HCT116 (cell line): ENCODE measurements around the gene MYH3.

Experiments used
- ATF3 ChIP-seq: IDR thresholded peaks from 2 replicates; pipeline ENCODE4 v1.6.1; 2012
- CEBPB ChIP-seq: IDR thresholded peaks from 2 replicates; pipeline ENCODE4 v1.6.1; 2012; ENCODE audit warnings: low read depth
- CTCF ChIP-seq, 3 experiments: fragments of 200-600 bp in 1 of 3; sonication (generic) in 1 of 3; IDR thresholded peaks in 2 of 3; conservative IDR thresholded peaks in 1 of 3; 2 replicates each; pipeline ENCODE4 v1.5.1; 2012 to 2017; ENCODE audit warnings: low read depth in 2 of 3, low read length in 2 of 3, antibody characterized with exemption in 1 of 3, borderline replicate concordance in 1 of 3, control low read depth in 1 of 3, mild to moderate bottlenecking in 1 of 3, mixed read lengths in 1 of 3, mixed run types in 1 of 3, moderate library complexity in 1 of 3; ENCODE audit not compliant: insufficient read depth in 1 of 3
- EGR1 ChIP-seq: IDR thresholded peaks from 2 replicates; pipeline ENCODE4 v1.6.1; 2012; ENCODE audit warnings: low read depth
- EZH2 ChIP-seq: fragments of 200-600 bp; sonication (generic); IDR thresholded peaks from 2 replicates; pipeline ENCODE4 v1.6.1; 2017; ENCODE audit warnings: antibody characterized with exemption, mixed run types
- EZH2phosphoT487 ChIP-seq: fragments of 200-600 bp; IDR thresholded peaks from 2 replicates; pipeline ENCODE4 v1.6.1; 2018; ENCODE audit warnings: antibody characterized with exemption, borderline replicate concordance
- POLR2A ChIP-seq: IDR thresholded peaks from 2 replicates; pipeline ENCODE4 v1.7.0; 2011; ENCODE audit warnings: borderline replicate concordance; ENCODE audit not compliant: insufficient read depth, insufficient read length; ENCODE audit errors: extremely low read depth
- POLR2AphosphoS5 ChIP-seq: IDR thresholded peaks from 2 replicates; pipeline ENCODE4 v1.6.1; 2011; ENCODE audit warnings: mild to moderate bottlenecking, low read depth, low read length, moderate library complexity
- RAD21 ChIP-seq: IDR thresholded peaks from 2 replicates; pipeline ENCODE4 v1.6.1; 2012; ENCODE audit warnings: low read depth, mild to moderate bottlenecking
- REST ChIP-seq: IDR thresholded peaks from 2 replicates; pipeline ENCODE4 v1.6.1; 2012; ENCODE audit warnings: low read depth
- TCF7L2 ChIP-seq: IDR thresholded peaks from 2 replicates; pipeline ENCODE4 v1.7.0; 2011; ENCODE audit warnings: borderline replicate concordance, inconsistent platforms; ENCODE audit not compliant: insufficient read depth, insufficient read length; ENCODE audit errors: extremely low read depth
- YY1 ChIP-seq: IDR thresholded peaks from 2 replicates; pipeline ENCODE4 v1.6.1; 2011; ENCODE audit warnings: low read length, low read depth, moderate library complexity, mild to moderate bottlenecking; ENCODE audit not compliant: insufficient replicate concordance; ENCODE audit errors: extremely low read depth
- ZBTB33 ChIP-seq: IDR thresholded peaks from 2 replicates; pipeline ENCODE4 v1.6.1; 2011; ENCODE audit warnings: mild to moderate bottlenecking, low read length, moderate library complexity; ENCODE audit not compliant: insufficient replicate concordance; ENCODE audit errors: extremely low read depth
- ZNF274 ChIP-seq: fragments of 200-500 bp; sonication (Bioruptor generic); IDR thresholded peaks from 2 replicates; pipeline ENCODE4 v1.6.1; 2014; ENCODE audit warnings: mild to moderate bottlenecking, low read depth, low read length, inconsistent platforms

GRCh38 chr17:10603931-10604330 is 53.2 kb downstream of the MYH3 start:
- no peak for TF ChIP-seq EZH2
- no peak for TF ChIP-seq CTCF (IDR thresholded peaks at IDR 0.05 in 2 of 3, conservative IDR thresholded peaks at IDR 0.05 in 1 of 3; ENCODE audit: borderline replicate concordance in 1 of 3, insufficient read depth in 1 of 3, low read depth in 2 of 3, low read length in 2 of 3)
- TF ChIP-seq EGR1, result no peak
- no peak for TF ChIP-seq EZH2phosphoT487
- TF ChIP-seq YY1, result no peak
- no peak for TF ChIP-seq ZNF274
- TF ChIP-seq ATF3, result no peak
- TF ChIP-seq ZBTB33, result no peak
- no peak for TF ChIP-seq POLR2A
- no peak for TF ChIP-seq CEBPB
- no peak for TF ChIP-seq POLR2AphosphoS5
- no peak for TF ChIP-seq REST
- TF ChIP-seq TCF7L2, result no peak
- no peak for TF ChIP-seq RAD21
